ENCODE results near the gene LYSMD2. TPM values are rescaled to one million over a fixed set of nuclear protein-coding genes. Genes with fewer than 3 reads are reported as not detected.

LYSMD2 gene
- total and polyA plus RNA-seq, 9 of the 15 experiments (the other 6 are each of a cell fraction or from before 2014, with no cell fraction given): 4.3 to 30.3 (median 9.8) TPM

DNA sequence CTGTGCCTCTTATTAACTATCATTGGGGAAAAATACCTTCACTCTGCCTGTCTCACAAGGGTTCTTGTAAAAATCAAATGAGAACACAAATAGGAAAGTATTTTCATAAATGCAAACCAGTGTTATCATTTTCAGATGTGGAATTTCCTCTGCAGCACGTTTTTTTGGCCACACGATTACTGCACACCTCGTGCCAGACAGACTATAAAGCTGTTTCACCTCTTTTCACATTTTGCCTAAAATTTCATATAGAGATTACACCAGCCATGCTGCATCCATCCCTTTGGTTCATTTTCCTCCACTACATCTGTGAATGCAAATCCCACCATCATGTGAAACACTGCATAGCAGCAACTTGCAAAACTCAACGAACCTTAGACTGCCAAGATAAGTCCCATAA, 12.7 kb upstream of the LYSMD2 start (continued):
- TF ChIP-seq, protein P1, sequence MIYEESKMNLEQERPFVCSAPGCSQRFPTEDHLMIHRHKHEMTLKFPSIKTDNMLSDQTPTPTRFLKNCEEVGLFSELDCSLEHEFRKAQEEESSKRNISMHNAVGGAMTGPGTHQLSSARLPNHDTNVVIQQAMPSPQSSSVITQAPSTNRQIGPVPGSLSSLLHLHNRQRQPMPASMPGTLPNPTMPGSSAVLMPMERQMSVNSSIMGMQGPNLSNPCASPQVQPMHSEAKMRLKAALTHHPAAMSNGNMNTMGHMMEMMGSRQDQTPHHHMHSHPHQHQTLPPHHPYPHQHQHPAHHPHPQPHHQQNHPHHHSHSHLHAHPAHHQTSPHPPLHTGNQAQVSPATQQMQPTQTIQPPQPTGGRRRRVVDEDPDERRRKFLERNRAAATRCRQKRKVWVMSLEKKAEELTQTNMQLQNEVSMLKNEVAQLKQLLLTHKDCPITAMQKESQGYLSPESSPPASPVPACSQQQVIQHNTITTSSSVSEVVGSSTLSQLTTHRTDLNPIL (CRISPR knock-in tag; IDR thresholded peaks at IDR 0.05): no peak
- TF ChIP-seq GATA2 (CRISPR knock-in tag; IDR thresholded peaks at IDR 0.05) (no peak), EP300 (IDR thresholded peaks at IDR 0.05; ENCODE audit: low read length) (no peak), MCM3 (IDR thresholded peaks at IDR 0.05) (no peak)
- TF ChIP-seq, protein P2, sequence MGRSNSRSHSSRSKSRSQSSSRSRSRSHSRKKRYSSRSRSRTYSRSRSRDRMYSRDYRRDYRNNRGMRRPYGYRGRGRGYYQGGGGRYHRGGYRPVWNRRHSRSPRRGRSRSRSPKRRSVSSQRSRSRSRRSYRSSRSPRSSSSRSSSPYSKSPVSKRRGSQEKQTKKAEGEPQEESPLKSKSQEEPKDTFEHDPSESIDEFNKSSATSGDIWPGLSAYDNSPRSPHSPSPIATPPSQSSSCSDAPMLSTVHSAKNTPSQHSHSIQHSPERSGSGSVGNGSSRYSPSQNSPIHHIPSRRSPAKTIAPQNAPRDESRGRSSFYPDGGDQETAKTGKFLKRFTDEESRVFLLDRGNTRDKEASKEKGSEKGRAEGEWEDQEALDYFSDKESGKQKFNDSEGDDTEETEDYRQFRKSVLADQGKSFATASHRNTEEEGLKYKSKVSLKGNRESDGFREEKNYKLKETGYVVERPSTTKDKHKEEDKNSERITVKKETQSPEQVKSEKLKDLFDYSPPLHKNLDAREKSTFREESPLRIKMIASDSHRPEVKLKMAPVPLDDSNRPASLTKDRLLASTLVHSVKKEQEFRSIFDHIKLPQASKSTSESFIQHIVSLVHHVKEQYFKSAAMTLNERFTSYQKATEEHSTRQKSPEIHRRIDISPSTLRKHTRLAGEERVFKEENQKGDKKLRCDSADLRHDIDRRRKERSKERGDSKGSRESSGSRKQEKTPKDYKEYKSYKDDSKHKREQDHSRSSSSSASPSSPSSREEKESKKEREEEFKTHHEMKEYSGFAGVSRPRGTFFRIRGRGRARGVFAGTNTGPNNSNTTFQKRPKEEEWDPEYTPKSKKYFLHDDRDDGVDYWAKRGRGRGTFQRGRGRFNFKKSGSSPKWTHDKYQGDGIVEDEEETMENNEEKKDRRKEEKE (IDR thresholded peaks at IDR 0.05; ENCODE audit: borderline replicate concordance in 1 of 2, control insufficient read depth in 1 of 2, low read depth in 2 of 2, low read length in 1 of 2): no peak
- TF ChIP-seq, protein P3, sequence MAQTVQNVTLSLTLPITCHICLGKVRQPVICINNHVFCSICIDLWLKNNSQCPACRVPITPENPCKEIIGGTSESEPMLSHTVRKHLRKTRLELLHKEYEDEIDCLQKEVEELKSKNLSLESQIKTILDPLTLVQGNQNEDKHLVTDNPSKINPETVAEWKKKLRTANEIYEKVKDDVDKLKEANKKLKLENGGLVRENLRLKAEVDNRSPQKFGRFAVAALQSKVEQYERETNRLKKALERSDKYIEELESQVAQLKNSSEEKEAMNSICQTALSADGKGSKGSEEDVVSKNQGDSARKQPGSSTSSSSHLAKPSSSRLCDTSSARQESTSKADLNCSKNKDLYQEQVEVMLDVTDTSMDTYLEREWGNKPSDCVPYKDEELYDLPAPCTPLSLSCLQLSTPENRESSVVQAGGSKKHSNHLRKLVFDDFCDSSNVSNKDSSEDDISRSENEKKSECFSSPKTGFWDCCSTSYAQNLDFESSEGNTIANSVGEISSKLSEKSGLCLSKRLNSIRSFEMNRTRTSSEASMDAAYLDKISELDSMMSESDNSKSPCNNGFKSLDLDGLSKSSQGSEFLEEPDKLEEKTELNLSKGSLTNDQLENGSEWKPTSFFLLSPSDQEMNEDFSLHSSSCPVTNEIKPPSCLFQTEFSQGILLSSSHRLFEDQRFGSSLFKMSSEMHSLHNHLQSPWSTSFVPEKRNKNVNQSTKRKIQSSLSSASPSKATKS (CRISPR knock-in tag; IDR thresholded peaks at IDR 0.05): no peak

Data from K562 (cell line).